AG08396 (cell line): ENCODE results near the gene ZNF33A.
"Not testable (repeated sequence)": the region's sequence is repeated elsewhere in the genome, so short reads cannot be mapped to it uniquely, and the experiment has no call there.

Experiments used
- DNase-seq: peaks from one replicate; pipeline ENCODE4 v3.0.0; 2012; ENCODE audit warnings: low spot score, mixed read lengths

The ZNF33A gene

GRCh38 chr10:38045129-38045528 lies 34.7 kb downstream of the ZNF33A start:
- DNase-seq = no peak

- no peak for DNase-seq
These were observed 37.2 kb downstream of the ZNF33A start for GRCh38 chr10:38047666-38048065.

GRCh38 chr10:38050212-38050611 lies 39.7 kb downstream of the ZNF33A start:
- no peak for DNase-seq

- peak; percentile 5 for DNase-seq
These were observed 43.9 kb downstream of the ZNF33A start for GRCh38 chr10:38054361-38054797.

GRCh38 chr10:38055274-38055894 lies 44.9 kb downstream of the ZNF33A start:
- DNase-seq = not testable (repeated sequence)

GRCh38 chr10:38069663-38070062 lies 59.2 kb downstream of the ZNF33A start:
- peak; percentile 26 for DNase-seq

- DNase-seq = no peak
These were observed 60.0 kb downstream of the ZNF33A start for GRCh38 chr10:38070501-38070900.

- no peak for DNase-seq
These were observed 62.1 kb downstream of the ZNF33A start for GRCh38 chr10:38072552-38072951.

- no peak for DNase-seq
These were observed 66.2 kb downstream of the ZNF33A start for GRCh38 chr10:38076687-38077086.

GRCh38 chr10:38093318-38093717 lies 82.8 kb downstream of the ZNF33A start:
- not testable (repeated sequence) for DNase-seq

- DNase-seq = peak; percentile 7
These were observed 83.3 kb downstream of the ZNF33A start for GRCh38 chr10:38093816-38094157.

- DNase-seq = peak; percentile 87
These were observed 83.9 kb downstream of the ZNF33A start, which contains the start of gene ZNF37A for GRCh38 chr10:38094158-38094926. ZNF37A (plus strand) TSS chr10:38094337; CDS start chr10:38096618, 2,281 bp downstream.

GRCh38 chr10:38094927-38095574 lies 84.6 kb downstream of the ZNF33A start:
- DNase-seq = no peak

GRCh38 chr10:38102880-38103279 lies 92.4 kb downstream of the ZNF33A start:
- DNase-seq = no peak

GRCh38 chr10:38103756-38104155 lies 93.3 kb downstream of the ZNF33A start:
- no peak for DNase-seq

- DNase-seq = no peak
These were observed 101.7 kb downstream of the ZNF33A start for GRCh38 chr10:38112159-38112558.
